DND-41 (cell line): ENCODE data around the gene SPSB3.

Source experiments
- ATAC-seq: fragments of 200-7000 bp; cut with Tn5 transposase; 3 replicates; pipeline ENCODE4 v1.9.1; 2021; ENCODE audit warnings: low read depth; ENCODE audit not compliant: insufficient read depth
- DNase-seq: peaks from one replicate; pipeline ENCODE4 v3.0.0-alpha.2; 2020
- H2AFZ ChIP-seq: 2 replicates; pipeline ENCODE4 v1.6.0; 2012; ENCODE audit warnings: low read depth, low read length
- H3K27ac ChIP-seq: 2 replicates; pipeline ENCODE4 v1.5.1; 2012; ENCODE audit warnings: low read length, inconsistent platforms
- H3K27me3 ChIP-seq: fragments of 200-600 bp; sonication (generic); 2 replicates; pipeline ENCODE4 v1.6.0; 2012; ENCODE audit warnings: low read length, mild to moderate bottlenecking, inconsistent platforms; ENCODE audit not compliant: insufficient read depth, poor library complexity
- H3K36me3 ChIP-seq: 2 replicates; pipeline ENCODE4 v1.5.1; 2012; ENCODE audit warnings: low read length, inconsistent platforms; ENCODE audit not compliant: insufficient read depth
- H3K4me1 ChIP-seq: 2 replicates; pipeline ENCODE4 v1.5.1; 2012; ENCODE audit warnings: mild to moderate bottlenecking, low read length; ENCODE audit not compliant: insufficient read depth
- H3K4me2 ChIP-seq: 2 replicates; pipeline ENCODE4 v1.6.0; 2012; ENCODE audit warnings: mild to moderate bottlenecking, moderate library complexity, low read length, inconsistent platforms; ENCODE audit not compliant: insufficient read depth
- H3K4me3 ChIP-seq, 2 experiments: fragments of 200-600 bp in 1 of 2; shearing (Covaris generic) in 1 of 2; 2 replicates each; pipeline ENCODE4 v1.5.1; 2012 to 2016; ENCODE audit warnings: inconsistent platforms in 2 of 2, low read length in 2 of 2, mild to moderate bottlenecking in 2 of 2, low read depth in 1 of 2, moderate library complexity in 1 of 2
- H3K79me2 ChIP-seq: 2 replicates; pipeline ENCODE4 v1.6.0; 2012; ENCODE audit warnings: low read length, inconsistent platforms; ENCODE audit not compliant: insufficient read depth
- H3K9ac ChIP-seq: 2 replicates; pipeline ENCODE4 v1.6.0; 2012; ENCODE audit warnings: low read depth, mild to moderate bottlenecking, inconsistent platforms, low read length, moderate library complexity
- H3K9me3 ChIP-seq: 2 replicates; pipeline ENCODE4 v1.5.1; 2012; ENCODE audit warnings: low read length, moderate library complexity, mild to moderate bottlenecking, inconsistent platforms; ENCODE audit not compliant: insufficient read depth, severe bottlenecking
- H4K20me1 ChIP-seq: 2 replicates; pipeline ENCODE4 v1.6.0; 2012; ENCODE audit warnings: low read length; ENCODE audit not compliant: insufficient read depth
- CTCF ChIP-seq: IDR thresholded peaks from 2 replicates; pipeline ENCODE4 v1.5.1; 2012; ENCODE audit warnings: borderline replicate concordance, low read length, moderate library complexity, mild to moderate bottlenecking; ENCODE audit not compliant: poor library complexity, severe bottlenecking; ENCODE audit errors: extremely low read depth
- EZH2 ChIP-seq: IDR thresholded peaks from 3 replicates; pipeline ENCODE4 v1.6.1; 2012; ENCODE audit warnings: borderline replicate concordance, low read depth, mild to moderate bottlenecking, moderate library complexity, low read length, inconsistent platforms; ENCODE audit not compliant: severe bottlenecking

SPSB3 gene

GRCh38 chr16:1794908-1795666 is 12.7 kb upstream of the SPSB3 start:
- Histone ChIP-seq H3K36me3 (peaks cover 13% of the 10 kb centered on the region; the same call in 1 of the 2 replicates), H4K20me1 (peaks cover 15% of the 10 kb centered on the region; the same call in 1 of the 2 replicates), H3K27me3 (no peaks in the 10 kb centered on the region), H3K79me2 (no peaks in the 10 kb centered on the region), H3K9me3 (peaks cover 7% of the 10 kb centered on the region), H3K4me1 (no peaks in the 10 kb centered on the region), H3K4me3 (no peak overlapping the region), H3K27ac (no peak overlapping the region), H3K4me2 (no peak overlapping the region), H3K9ac (no peak overlapping the region), H2AFZ (no peak overlapping the region)
- DNase-seq = no peak
- ATAC-seq = no peak
- TF ChIP-seq CTCF (no peak), EZH2 (no peak)

- Histone ChIP-seq H3K9ac (no peak overlapping the region), H3K27me3 (no peaks in the 10 kb centered on the region), H4K20me1 (peaks cover 22% of the 10 kb centered on the region; the same call in 1 of the 2 replicates), H3K4me3 (no peak overlapping the region), H3K27ac (no peak overlapping the region), H3K9me3 (peaks cover 7% of the 10 kb centered on the region), H2AFZ (no peak overlapping the region), H3K36me3 (peaks cover 20% of the 10 kb centered on the region), H3K79me2 (no peaks in the 10 kb centered on the region), H3K4me2 (no peak overlapping the region), H3K4me1 (no peaks in the 10 kb centered on the region)
- DNase-seq = no peak
- TF ChIP-seq EZH2 (no peak), CTCF (no peak)
- 0 out of 3 replicates have a peak, but pooled peaks have one; percentile 18 for ATAC-seq
These were observed 12.0 kb upstream of the SPSB3 start for GRCh38 chr16:1794221-1794871.

GRCh38 chr16:1793578-1794220 is 11.3 kb upstream of the SPSB3 start, which contains the start of gene IGFALS:
IGFALS (minus strand) TSS chr16:1793705; CDS start chr16:1793652, 53 bp downstream.
- Histone ChIP-seq H3K27ac (no peak within 1 kb of the TSS), H3K9ac (no peak within 1 kb of the TSS), H3K79me2 (no peaks in the 10 kb centered on the region), H2AFZ (no peak within 1 kb of the TSS), H3K27me3 (no peaks in the 10 kb centered on the region), H3K9me3 (peaks cover 6% of the 10 kb centered on the region), H3K4me3 (no peak within 1 kb of the TSS), H3K36me3 (peaks cover 26% of the 10 kb centered on the region), H4K20me1 (peaks cover 28% of the 10 kb centered on the region), H3K4me2 (no peak within 1 kb of the TSS), H3K4me1 (no peaks in the 10 kb centered on the region)
- ATAC-seq = no peak
- TF ChIP-seq EZH2 (no peak), CTCF (no peak)
- DNase-seq = no peak
